Activated CD8-positive, alpha-beta memory T cell treated with anti-CD3 and anti-CD28 coated beads for 4 hours (primary cell): ENCODE data around the gene PNPLA3.

Source experiments
- DNase-seq, 2 donors: peaks; one replicate each; pipeline ENCODE4 v3.0.0-alpha.2; 2020; ENCODE audit warnings: low read depth in 2 of 2

The PNPLA3 gene

GRCh38 chr22:43923631-43924464, at the start of gene PNPLA3:
TSS of gene PNPLA3 (plus strand) at chr22:43923805. CDS start at chr22:43923912, 107 bp downstream.
- peak; percentile 40 to 61 for DNase-seq

- no peak for DNase-seq
Observed at GRCh38 chr22:43876866-43877509, 46.6 kb upstream of the PNPLA3 start.

GRCh38 chr22:43878079-43878795, 45.4 kb upstream of the PNPLA3 start:
- no peak for DNase-seq

- DNase-seq = no peak
Observed at GRCh38 chr22:43878831-43879550, 44.6 kb upstream of the PNPLA3 start.

GRCh38 chr22:43879901-43880540, 43.6 kb upstream of the PNPLA3 start:
- no peak for DNase-seq

GRCh38 chr22:43880541-43880991, 43.0 kb upstream of the PNPLA3 start:
- DNase-seq = no peak

GRCh38 chr22:43881091-43882061, 42.2 kb upstream of the PNPLA3 start:
- DNase-seq = no peak

GRCh38 chr22:43882122-43882767, 41.4 kb upstream of the PNPLA3 start:
- DNase-seq = no peak

GRCh38 chr22:43883012-43883661, 40.5 kb upstream of the PNPLA3 start:
- no peak for DNase-seq

GRCh38 chr22:43883719-43884415, 39.7 kb upstream of the PNPLA3 start:
- DNase-seq = no peak

GRCh38 chr22:43884600-43885318, 38.8 kb upstream of the PNPLA3 start:
- no peak for DNase-seq

GRCh38 chr22:43885319-43885671, 38.3 kb upstream of the PNPLA3 start:
- DNase-seq = no peak

GRCh38 chr22:43885786-43886185, 37.8 kb upstream of the PNPLA3 start:
- no peak for DNase-seq

GRCh38 chr22:43886231-43886630, 37.4 kb upstream of the PNPLA3 start:
- no peak for DNase-seq

- DNase-seq = no peak
Observed at GRCh38 chr22:43887391-43887790, 36.2 kb upstream of the PNPLA3 start.

GRCh38 chr22:43888740-43889139, 34.9 kb upstream of the PNPLA3 start:
- no peak for DNase-seq

- DNase-seq = no peak
Observed at GRCh38 chr22:43889201-43889859, 34.3 kb upstream of the PNPLA3 start.
